Endothelial cell of umbilical vein (primary cell): ENCODE results near the gene LURAP1L. TPM values are rescaled to one million over a fixed set of nuclear protein-coding genes. Genes with fewer than 3 reads are reported as not detected.

Experiments used
- BruUV-seq: library from RNA; stranded (reverse); fragments of 400-500 nt; replicated peaks from 2 replicates; lab custom pipeline; 2021; lab: Mats Ljungman, UMichigan
- CTCF ChIA-PET: fragments of 300-600, 350-600 bp; sonication (Branson Sonifier 250); formaldehyde crosslinking; loops from one replicate; lab custom pipeline; 2021; ENCODE audit warnings: antibody characterized with exemption, inconsistent platforms; lab: Charles Lee
- POLR2A ChIA-PET: fragments of 300-600, 350-600 bp; sonication (Branson Sonifier 250); formaldehyde crosslinking; loops from one replicate; lab custom pipeline; 2021; ENCODE audit warnings: antibody characterized with exemption, inconsistent platforms; lab: Charles Lee
- DNase-seq: peaks from one replicate; pipeline ENCODE4 v3.0.0-alpha.2; 2011; ENCODE audit warnings: low read depth, low spot score
- FAIRE-seq: peaks from 2 replicates; lab custom pipeline; 2011; peaks lifted over from hg19 to GRCh38; lab: Jason Lieb, UNC
- H2AFZ ChIP-seq: 2 replicates; pipeline ENCODE4 v1.6.0; 2012; ENCODE audit warnings: low read depth, low read length, control low read depth, inconsistent platforms
- H3K27ac ChIP-seq: 2 replicates; pipeline ENCODE4 v1.5.1; 2011; ENCODE audit warnings: low read depth, mild to moderate bottlenecking, control low read depth, low read length, moderate library complexity; ENCODE audit not compliant: insufficient read depth
- H3K27me3 ChIP-seq, 2 experiments: 2 replicates each; pipeline versions ENCODE4 v1.6.0 to v1.6.1; 2011; ENCODE audit warnings: low read length in 2 of 2, mixed read lengths in 1 of 2; ENCODE audit not compliant: control insufficient read depth in 2 of 2, insufficient read depth in 2 of 2
- H3K36me3 ChIP-seq, 2 experiments: 2 replicates in 1 of 2; 3 replicates in 1 of 2; pipeline ENCODE4 v1.5.1; 2011; ENCODE audit warnings: low read length in 2 of 2, mild to moderate bottlenecking in 1 of 2, moderate library complexity in 1 of 2; ENCODE audit not compliant: control insufficient read depth in 2 of 2, insufficient read depth in 2 of 2; ENCODE audit errors: extremely low read depth in 1 of 2
- H3K4me1 ChIP-seq: 3 replicates; pipeline ENCODE4 v1.5.1; 2011; ENCODE audit warnings: mild to moderate bottlenecking, low read length; ENCODE audit not compliant: control insufficient read depth, insufficient read depth; ENCODE audit errors: extremely low read depth
- H3K4me2 ChIP-seq: 2 replicates; pipeline ENCODE4 v1.6.1; 2011; ENCODE audit warnings: low read length, control low read depth, mixed read lengths; ENCODE audit not compliant: insufficient read depth
- H3K4me3 ChIP-seq, 3 experiments: fragments of 200-600 bp in 1 of 3; sonication (generic), shearing (Covaris generic) in 1 of 3; replicated peaks in 1 of 3; 2 replicates each; pipeline ENCODE4 v1.5.1; 2011 to 2016; ENCODE audit warnings: control low read depth in 3 of 3, low read length in 3 of 3, mild to moderate bottlenecking in 2 of 3, inconsistent platforms in 1 of 3, low read depth in 1 of 3, moderate library complexity in 1 of 3; ENCODE audit not compliant: insufficient read depth in 1 of 3
- H3K79me2 ChIP-seq: 2 replicates; pipeline ENCODE4 v1.6.0; 2012; ENCODE audit warnings: low read length, inconsistent platforms; ENCODE audit not compliant: control insufficient read depth, insufficient read depth
- H3K9ac ChIP-seq: replicated peaks from 2 replicates; pipeline ENCODE3; 2011; ENCODE audit warnings: low read length, control low read depth; ENCODE audit not compliant: insufficient read depth; ENCODE audit errors: extremely low read depth
- H3K9me1 ChIP-seq: replicated peaks from 3 replicates; pipeline ENCODE4 v1.6.0; 2011; ENCODE audit warnings: mild to moderate bottlenecking, low read length; ENCODE audit not compliant: control insufficient read depth, insufficient read depth; ENCODE audit errors: extremely low read depth
- H3K9me3 ChIP-seq: replicated peaks from 2 replicates; pipeline ENCODE4 v1.5.1; 2012; ENCODE audit warnings: low read length, inconsistent platforms; ENCODE audit not compliant: control insufficient read depth, insufficient read depth
- H4K20me1 ChIP-seq: replicated peaks from 2 replicates; pipeline ENCODE3; 2011; ENCODE audit warnings: mild to moderate bottlenecking, low read length; ENCODE audit not compliant: control insufficient read depth, insufficient read depth; ENCODE audit errors: extremely low read depth
- EZH2 ChIP-seq: IDR thresholded peaks from 2 replicates; pipeline ENCODE4 v1.6.1; 2012; ENCODE audit warnings: borderline replicate concordance, low read depth, mild to moderate bottlenecking, moderate library complexity, low read length, inconsistent platforms; ENCODE audit not compliant: severe bottlenecking
- FOS ChIP-seq: IDR thresholded peaks from 2 replicates; pipeline ENCODE4 v1.6.1; 2011; ENCODE audit warnings: mild to moderate bottlenecking, low read length, moderate library complexity, borderline replicate concordance; ENCODE audit not compliant: insufficient read depth
- GATA2 ChIP-seq: IDR thresholded peaks from 2 replicates; pipeline ENCODE4 v1.7.0; 2011; ENCODE audit warnings: low read depth, mild to moderate bottlenecking, moderate library complexity, mixed read lengths, low read length; ENCODE audit not compliant: insufficient read length, insufficient read depth
- JUN ChIP-seq: IDR thresholded peaks from 2 replicates; pipeline ENCODE4 v1.6.1; 2011; ENCODE audit warnings: borderline replicate concordance, low read depth; ENCODE audit not compliant: insufficient read length, insufficient read depth
- MYC ChIP-seq: IDR thresholded peaks from one replicate; pipeline ENCODE4 v1.6.1; 2011; ENCODE audit warnings: mild to moderate bottlenecking, low read depth, low read length
- POLR2A ChIP-seq: IDR thresholded peaks from 2 replicates; pipeline ENCODE4 v1.6.1; 2012; ENCODE audit warnings: low read depth, mild to moderate bottlenecking, control low read depth, low read length
- POLR2AphosphoS5 ChIP-seq: IDR thresholded peaks from 2 replicates; pipeline ENCODE4 v1.6.1; 2012; ENCODE audit warnings: low read depth, mild to moderate bottlenecking, control low read depth, low read length, moderate library complexity; ENCODE audit not compliant: insufficient read depth
- dilution Hi-C: fragments of 300-500 bp; cut with MboI; formaldehyde crosslinking; loops from one replicate; pipeline ENCODE4 v1.15.0; 2019; ENCODE audit warnings: low sequenced_read_pairs; ENCODE audit not compliant: extremely low pct_ligation_motif_present
- intact Hi-C: fragments of 100-400 bp; cut with micrococcal nuclease; formaldehyde crosslinking; loops from one replicate; pipeline ENCODE4 v1.10.0; 2022
- polyA plus RNA-seq, 4 experiments: library from polyadenylated mRNA; depleted of rRNA in 3 of 4; stranded (reverse) in 3 of 4; unstranded in 1 of 4; fragments of >200 nt; gene quantifications; 2 replicates each; pipeline versions ENCODE4 v1.2.1 to v1.2.3, GENCODE V29; 2011 to 2012; ENCODE audit warnings: missing spikeins in 1 of 4
- total RNA-seq: library from RNA; stranded (reverse); gene quantifications from 2 replicates; pipeline ENCODE4 v1.2.3, GENCODE V29; 2021
- TF ChIP-seq, protein P1 (sequence below), 2 donors: IDR thresholded peaks; 1 replicate in 1 of 2; 2 replicates in 1 of 2; pipeline ENCODE4 v1.5.1; 2011; ENCODE audit warnings: low read length in 2 of 2, mild to moderate bottlenecking in 2 of 2, moderate library complexity in 2 of 2, control low read depth in 1 of 2, inconsistent platforms in 1 of 2, low read depth in 1 of 2; ENCODE audit not compliant: insufficient read depth in 1 of 2; ENCODE audit errors: extremely low read depth in 1 of 2
- TF ChIP-seq, protein P2 (sequence below): IDR thresholded peaks from 2 replicates; pipeline ENCODE4 v1.6.1; 2011; ENCODE audit not compliant: insufficient read depth, insufficient read length

The LURAP1L gene
- total and polyA plus RNA-seq, 2 donors (not counting 3 experiments of a cell fraction or from before 2014, with no cell fraction given) = 1.5 to 3.3 TPM

- Histone ChIP-seq H3K9ac (no peak overlapping the region), H3K79me2 (no peaks in the 10 kb centered on the region), H3K27ac (no peak overlapping the region), H3K27me3 (no peaks in the 10 kb centered on the region), H3K4me2 (no peak overlapping the region), H3K9me1 (no peaks in the 10 kb centered on the region), H3K4me1 (peaks cover 9% of the 10 kb centered on the region), H3K4me3 (no peak overlapping the region), H3K9me3 (no peaks in the 10 kb centered on the region), H4K20me1 (no peaks in the 10 kb centered on the region), H2AFZ (no peak overlapping the region), H3K36me3 (no peaks in the 10 kb centered on the region)
- dilution Hi-C loops = no loop called here
- CTCF ChIA-PET = interaction anchor here (1.3 to 2.0 kb wide), 4 partner anchors 8 to 88 kb away, joined by 3 to 10 read pairs (median 8); no protein-coding TSS in a partner anchor
- no peak for TF ChIP-seq POLR2AphosphoS5
- no peak for TF ChIP-seq MYC
- POLR2A ChIA-PET = no interaction called here
- FAIRE-seq (no peak), DNase-seq (no peak)
- BruUV-seq = no TSS peak
- intact Hi-C loops = no loop called here
These were observed 22.2 kb downstream of the LURAP1L start for GRCh38 chr9:12797037-12797436.

DNA sequence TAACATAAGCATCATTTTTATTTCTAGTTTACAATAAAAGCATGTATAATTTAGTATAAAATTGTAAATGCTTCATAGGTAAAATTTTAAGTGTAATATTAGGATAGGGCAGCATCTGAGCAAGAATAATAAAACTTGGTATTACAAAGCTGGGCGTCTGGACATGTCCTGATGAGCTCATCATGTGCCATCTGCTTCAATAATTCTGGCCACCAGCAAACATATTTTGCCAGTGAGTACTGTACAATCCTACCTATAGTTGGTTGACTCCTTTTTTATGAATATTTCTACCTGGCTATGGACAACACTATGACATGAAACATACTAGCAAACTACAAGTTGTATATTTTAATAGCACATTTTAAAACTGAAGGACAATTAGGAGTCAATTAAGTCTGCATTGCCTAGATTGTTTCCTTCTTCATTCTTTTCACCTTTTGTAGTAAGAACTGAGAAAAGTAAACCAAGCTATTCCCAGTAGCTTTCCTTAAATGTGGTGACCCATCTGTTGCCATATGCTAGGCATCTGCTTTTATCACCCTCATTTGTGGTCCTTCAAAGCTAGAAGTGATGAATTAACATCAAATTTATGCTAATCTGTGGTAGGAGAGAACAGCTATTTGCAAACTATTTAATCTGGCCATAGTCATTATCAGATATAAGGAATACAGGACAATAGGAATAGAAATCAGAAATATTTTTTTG, 23.4 kb downstream of the LURAP1L start:
- intact Hi-C loops = no loop called here
- dilution Hi-C loops = no loop called here
- H3K27me3 ChIP-seq = no peaks in the 10 kb centered on the region
- H3K4me1 ChIP-seq = peaks cover 10% of the 10 kb centered on the region
- H4K20me1 ChIP-seq = no peaks in the 10 kb centered on the region
- H3K9me3 ChIP-seq = no peaks in the 10 kb centered on the region
- CTCF ChIA-PET = interaction anchor here (1.3 to 2.0 kb wide), 4 partner anchors 10 to 86 kb away, joined by 3 to 10 read pairs (median 8); no protein-coding TSS in a partner anchor
- BruUV-seq = TSS peak; percentile 11
- no peak for DNase-seq
- no peaks in the 10 kb centered on the region for H3K79me2 ChIP-seq
- H3K4me3 ChIP-seq = no peak overlapping the region
- H3K4me2 ChIP-seq = no peak overlapping the region
- no peak for FAIRE-seq
- no peak overlapping the region for H3K27ac ChIP-seq
- H3K9ac ChIP-seq = no peak overlapping the region
- no peaks in the 10 kb centered on the region for H3K9me1 ChIP-seq
- POLR2A ChIA-PET = no interaction called here
- no peaks in the 10 kb centered on the region for H3K36me3 ChIP-seq
- no peak overlapping the region for H2AFZ ChIP-seq
- TF ChIP-seq EZH2 (no peak), MYC (no peak), JUN (no peak), POLR2AphosphoS5 (no peak), FOS (no peak), POLR2A (no peak), GATA2 (no peak)
- TF ChIP-seq, protein P1, sequence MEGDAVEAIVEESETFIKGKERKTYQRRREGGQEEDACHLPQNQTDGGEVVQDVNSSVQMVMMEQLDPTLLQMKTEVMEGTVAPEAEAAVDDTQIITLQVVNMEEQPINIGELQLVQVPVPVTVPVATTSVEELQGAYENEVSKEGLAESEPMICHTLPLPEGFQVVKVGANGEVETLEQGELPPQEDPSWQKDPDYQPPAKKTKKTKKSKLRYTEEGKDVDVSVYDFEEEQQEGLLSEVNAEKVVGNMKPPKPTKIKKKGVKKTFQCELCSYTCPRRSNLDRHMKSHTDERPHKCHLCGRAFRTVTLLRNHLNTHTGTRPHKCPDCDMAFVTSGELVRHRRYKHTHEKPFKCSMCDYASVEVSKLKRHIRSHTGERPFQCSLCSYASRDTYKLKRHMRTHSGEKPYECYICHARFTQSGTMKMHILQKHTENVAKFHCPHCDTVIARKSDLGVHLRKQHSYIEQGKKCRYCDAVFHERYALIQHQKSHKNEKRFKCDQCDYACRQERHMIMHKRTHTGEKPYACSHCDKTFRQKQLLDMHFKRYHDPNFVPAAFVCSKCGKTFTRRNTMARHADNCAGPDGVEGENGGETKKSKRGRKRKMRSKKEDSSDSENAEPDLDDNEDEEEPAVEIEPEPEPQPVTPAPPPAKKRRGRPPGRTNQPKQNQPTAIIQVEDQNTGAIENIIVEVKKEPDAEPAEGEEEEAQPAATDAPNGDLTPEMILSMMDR (IDR thresholded peaks at IDR 0.05; ENCODE audit: extremely low read depth in 1 of 2, insufficient read depth in 1 of 2, low read depth in 1 of 2, low read length in 2 of 2) = no peak
- TF ChIP-seq, protein P2, sequence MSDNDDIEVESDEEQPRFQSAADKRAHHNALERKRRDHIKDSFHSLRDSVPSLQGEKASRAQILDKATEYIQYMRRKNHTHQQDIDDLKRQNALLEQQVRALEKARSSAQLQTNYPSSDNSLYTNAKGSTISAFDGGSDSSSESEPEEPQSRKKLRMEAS = no peak
